AG09319 (cell line): ENCODE data around the gene GLIPR2.

Experiments used
- DNase-seq: peaks from one replicate; pipeline ENCODE4 v3.0.0-alpha.2; 2010; ENCODE audit warnings: low read depth; ENCODE audit errors: extremely low read depth
- CTCF ChIP-seq: IDR thresholded peaks from 2 replicates; pipeline ENCODE4 v1.5.1; 2011; ENCODE audit warnings: low read depth, mild to moderate bottlenecking, inconsistent platforms, low read length, moderate library complexity

The GLIPR2 gene

GRCh38 chr9:36140086-36141084 is 3.9 kb downstream of the GLIPR2 start:
- no peak for DNase-seq
- no peak for TF ChIP-seq CTCF

- TF ChIP-seq CTCF = peak; percentile 55
- DNase-seq = no peak
These were observed 4.8 kb downstream of the GLIPR2 start for GRCh38 chr9:36141288-36141687.

GRCh38 chr9:36141761-36142160 is 5.2 kb downstream of the GLIPR2 start:
- no peak for DNase-seq
- TF ChIP-seq CTCF = no peak

GRCh38 chr9:36142510-36143244 is 6.1 kb downstream of the GLIPR2 start:
- no peak for DNase-seq
- no peak for TF ChIP-seq CTCF

- TF ChIP-seq CTCF = no peak
These were observed 6.7 kb downstream of the GLIPR2 start for GRCh38 chr9:36143245-36143641.

GRCh38 chr9:36144309-36145232 is 8.0 kb downstream of the GLIPR2 start:
- no peak for TF ChIP-seq CTCF
- no peak for DNase-seq

More at GRCh38 chr9:36143245-36143641, 6.7 kb downstream of the GLIPR2 start:
- DNase-seq = no peak
